ENCODE results near the gene PCNX2. TPM values are rescaled to one million over a fixed set of nuclear protein-coding genes. Genes with fewer than 3 reads are reported as not detected.
"Not testable (repeated sequence)": the region's sequence is repeated elsewhere in the genome, so short reads cannot be mapped to it uniquely, and the experiment has no call there.

The PCNX2 gene
- total RNA-seq, 2 donors from 2014 or later = 8.4 to 23.2 TPM

DNA sequence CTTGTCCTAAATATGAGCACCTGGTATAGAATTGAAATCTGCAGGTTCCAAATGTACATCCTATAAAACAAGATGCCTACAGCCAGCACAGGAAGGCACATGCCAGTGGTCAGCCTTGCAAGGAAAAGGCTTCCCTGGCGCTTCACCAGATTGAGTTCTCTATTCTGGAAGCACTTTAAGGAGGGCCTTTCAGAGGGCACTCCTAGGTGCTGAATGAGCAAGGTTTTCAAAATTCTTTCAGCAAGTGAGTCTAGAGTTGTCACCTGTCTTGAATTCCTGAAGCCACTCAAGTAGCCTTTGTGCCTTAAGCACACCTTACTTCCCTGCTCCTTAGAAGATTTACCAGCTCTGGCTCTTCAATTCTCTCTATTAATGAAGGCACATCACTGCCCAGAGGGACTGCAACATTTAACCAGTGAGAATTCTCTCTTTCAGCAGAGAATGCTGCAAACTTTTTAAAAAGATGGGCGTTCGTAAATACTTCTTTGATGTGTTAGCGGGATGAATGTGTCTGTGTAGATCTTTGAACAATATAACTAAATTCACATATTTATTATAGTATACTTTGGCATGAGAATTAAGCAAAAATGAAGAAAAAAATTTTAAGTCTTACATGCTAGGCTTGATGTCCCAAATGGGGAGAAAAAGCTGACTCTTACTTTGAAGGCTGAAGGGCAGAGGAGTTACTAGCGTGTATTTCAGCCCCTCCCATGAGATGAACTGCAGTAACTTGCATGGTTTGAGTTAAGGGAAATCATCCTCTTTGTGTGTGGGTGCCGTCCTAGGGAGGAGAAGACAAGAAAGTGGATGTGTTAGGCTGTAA is 183.1 kb downstream of the PCNX2 start:
- no peak for TF ChIP-seq POLR2AphosphoS5 (IDR thresholded peaks at IDR 0.05)
- TF ChIP-seq, protein P1, sequence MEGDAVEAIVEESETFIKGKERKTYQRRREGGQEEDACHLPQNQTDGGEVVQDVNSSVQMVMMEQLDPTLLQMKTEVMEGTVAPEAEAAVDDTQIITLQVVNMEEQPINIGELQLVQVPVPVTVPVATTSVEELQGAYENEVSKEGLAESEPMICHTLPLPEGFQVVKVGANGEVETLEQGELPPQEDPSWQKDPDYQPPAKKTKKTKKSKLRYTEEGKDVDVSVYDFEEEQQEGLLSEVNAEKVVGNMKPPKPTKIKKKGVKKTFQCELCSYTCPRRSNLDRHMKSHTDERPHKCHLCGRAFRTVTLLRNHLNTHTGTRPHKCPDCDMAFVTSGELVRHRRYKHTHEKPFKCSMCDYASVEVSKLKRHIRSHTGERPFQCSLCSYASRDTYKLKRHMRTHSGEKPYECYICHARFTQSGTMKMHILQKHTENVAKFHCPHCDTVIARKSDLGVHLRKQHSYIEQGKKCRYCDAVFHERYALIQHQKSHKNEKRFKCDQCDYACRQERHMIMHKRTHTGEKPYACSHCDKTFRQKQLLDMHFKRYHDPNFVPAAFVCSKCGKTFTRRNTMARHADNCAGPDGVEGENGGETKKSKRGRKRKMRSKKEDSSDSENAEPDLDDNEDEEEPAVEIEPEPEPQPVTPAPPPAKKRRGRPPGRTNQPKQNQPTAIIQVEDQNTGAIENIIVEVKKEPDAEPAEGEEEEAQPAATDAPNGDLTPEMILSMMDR (IDR thresholded peaks at IDR 0.05) = no peak
- no peak for TF ChIP-seq POLR2A (IDR thresholded peaks at IDR 0.05)
- Histone ChIP-seq H3K27me3 (replicated peaks; ENCODE audit: insufficient read depth) (no peaks in the 10 kb centered on the region), H3K4me1 (replicated peaks) (no peaks in the 10 kb centered on the region), H3K36me3 (no peaks in the 10 kb centered on the region), H3K4me3 (no peak overlapping the region), H3K9me3 (no peaks in the 10 kb centered on the region), H3K27ac (no peak overlapping the region)
- intact Hi-C loops (cut with DNase I) = no loop called here
- DNase-seq (ENCODE audit: low spot score) = no peak
- WGBS = 69% methylated on average over 6 of the region's 6 CpGs

DNA sequence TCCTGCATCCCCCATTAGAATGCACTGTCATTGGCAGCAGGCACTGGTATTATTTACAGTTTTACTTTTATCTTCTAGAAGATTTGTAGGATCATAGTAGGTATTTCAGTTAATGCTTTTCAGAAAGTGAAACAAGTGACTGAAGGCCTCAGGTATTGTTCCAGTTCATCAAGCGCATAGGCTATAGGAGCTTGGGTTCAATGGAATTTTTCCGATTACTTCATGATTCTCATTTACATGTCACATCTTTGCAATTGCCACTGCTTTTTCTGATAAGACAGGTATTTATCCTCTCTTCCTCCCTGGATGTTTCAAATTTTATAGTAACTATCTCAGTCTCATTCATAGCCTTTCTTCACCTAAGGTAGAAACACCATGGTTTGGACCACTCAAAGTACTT is 183.8 kb downstream of the PCNX2 start:
- WGBS = 96% methylated on average over 2 of the region's 2 CpGs
- H3K4me3 ChIP-seq = no peak overlapping the region
- no peaks in the 10 kb centered on the region for H3K36me3 ChIP-seq
- H3K27me3 ChIP-seq (replicated peaks; ENCODE audit: insufficient read depth) = no peaks in the 10 kb centered on the region
- intact Hi-C loops (cut with DNase I) = no loop called here
- no peak for TF ChIP-seq POLR2A (IDR thresholded peaks at IDR 0.05)
- TF ChIP-seq, protein P1 (IDR thresholded peaks at IDR 0.05) = no peak
- TF ChIP-seq POLR2AphosphoS5 (IDR thresholded peaks at IDR 0.05) = no peak
- no peak overlapping the region for H3K27ac ChIP-seq
- DNase-seq (ENCODE audit: low spot score) = no peak
- no peaks in the 10 kb centered on the region for H3K9me3 ChIP-seq
- H3K4me1 ChIP-seq (replicated peaks) = no peaks in the 10 kb centered on the region

DNA sequence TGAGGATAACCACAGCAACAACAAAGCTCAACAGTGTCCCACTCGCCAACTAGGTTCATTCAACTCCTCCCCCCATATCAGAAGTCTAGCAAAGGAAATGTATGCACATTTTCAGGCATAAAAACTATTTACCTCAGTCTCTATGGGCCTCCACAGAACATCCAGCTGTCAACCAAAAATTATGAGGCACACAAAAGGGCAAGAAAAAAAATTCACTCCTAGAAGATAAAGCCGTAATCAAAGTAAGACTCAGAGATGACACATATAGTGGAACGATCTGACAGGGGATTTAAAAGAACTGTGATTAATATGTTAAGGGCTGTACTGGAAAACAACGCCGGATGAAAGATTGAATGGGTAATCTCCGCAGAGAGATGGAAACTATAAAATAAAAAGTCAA is 186.4 kb downstream of the PCNX2 start:
- no peaks in the 10 kb centered on the region for H3K27me3 ChIP-seq (replicated peaks; ENCODE audit: insufficient read depth)
- H3K9me3 ChIP-seq = no peaks in the 10 kb centered on the region
- 93% methylated on average over 6 of the region's 6 CpGs for WGBS
- no peaks in the 10 kb centered on the region for H3K4me1 ChIP-seq (replicated peaks)
- TF ChIP-seq POLR2A (IDR thresholded peaks at IDR 0.05) (no peak), POLR2AphosphoS5 (IDR thresholded peaks at IDR 0.05) (no peak)
- TF ChIP-seq, protein P1 (IDR thresholded peaks at IDR 0.05) = no peak
- no peak overlapping the region for H3K4me3 ChIP-seq
- no peak overlapping the region for H3K27ac ChIP-seq
- H3K36me3 ChIP-seq = no peaks in the 10 kb centered on the region
- intact Hi-C loops (cut with DNase I) = no loop called here
- DNase-seq (ENCODE audit: low spot score) = no peak

DNA sequence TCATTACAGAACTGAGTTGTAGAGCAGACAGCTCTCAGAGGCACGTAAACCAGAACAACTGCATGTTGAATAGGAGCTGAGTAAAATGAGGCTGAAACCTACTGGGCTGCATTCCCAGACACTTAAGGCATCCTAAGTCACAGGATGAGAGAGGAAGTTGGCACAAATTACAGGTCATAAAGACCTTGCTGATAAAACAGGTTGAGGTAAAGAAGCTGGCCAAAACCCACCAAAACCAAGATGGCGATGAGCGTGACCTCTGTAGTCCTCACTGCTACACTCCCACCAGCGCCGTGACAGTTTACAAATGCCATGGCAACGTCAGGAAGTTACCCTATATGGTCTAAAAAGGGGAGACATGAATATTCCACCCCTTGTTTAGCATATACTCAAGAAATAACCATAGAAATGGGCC is 187.8 kb downstream of the PCNX2 start:
- H3K9me3 ChIP-seq; H3K27ac ChIP-seq; H3K4me3 ChIP-seq; H3K36me3 ChIP-seq; H3K27me3 ChIP-seq (replicated peaks; ENCODE audit: insufficient read depth); H3K4me1 ChIP-seq (replicated peaks); intact Hi-C loops (cut with DNase I): not testable (repeated sequence)
- peak; percentile 14 for DNase-seq (ENCODE audit: low spot score)
- TF ChIP-seq POLR2AphosphoS5 (IDR thresholded peaks at IDR 0.05) = peak; percentile 30
- 69% methylated on average over 6 of the region's 6 CpGs for WGBS

DNA sequence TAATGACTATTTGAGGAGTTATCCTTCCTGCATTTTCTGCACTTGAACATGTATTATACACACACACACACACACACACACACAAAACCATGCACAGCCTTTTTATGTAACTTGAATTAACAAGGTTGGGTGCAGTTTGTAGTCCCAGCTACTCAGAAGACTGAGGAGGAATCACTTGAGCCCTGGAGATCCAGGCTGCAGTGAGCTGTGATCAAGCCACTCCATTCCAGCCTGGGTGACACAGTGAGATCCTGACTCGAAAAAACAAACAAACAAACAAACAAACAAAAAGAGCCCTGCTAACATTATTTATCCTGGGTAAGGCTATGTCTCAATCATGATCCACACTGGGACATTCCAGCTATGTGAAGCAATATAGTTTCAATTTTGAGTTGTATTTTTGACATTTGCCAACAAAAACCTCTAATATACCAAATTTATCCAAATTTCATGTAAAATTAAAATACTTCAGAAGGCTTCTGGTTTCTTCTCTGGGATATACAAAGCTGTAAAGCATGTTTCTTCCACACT is 188.3 kb downstream of the PCNX2 start:
- TF ChIP-seq POLR2A (IDR thresholded peaks at IDR 0.05) (no peak), POLR2AphosphoS5 (IDR thresholded peaks at IDR 0.05) (no peak)
- TF ChIP-seq, protein P1 (IDR thresholded peaks at IDR 0.05) = no peak
- H3K4me1 ChIP-seq (replicated peaks) = no peaks in the 10 kb centered on the region
- no peaks in the 10 kb centered on the region for H3K27me3 ChIP-seq (replicated peaks; ENCODE audit: insufficient read depth)
- intact Hi-C loops (cut with DNase I) = no loop called here
- DNase-seq (ENCODE audit: low spot score) = no peak
- H3K36me3 ChIP-seq = no peaks in the 10 kb centered on the region
- H3K9me3 ChIP-seq = no peaks in the 10 kb centered on the region
- no peak overlapping the region for H3K27ac ChIP-seq
- H3K4me3 ChIP-seq = no peak overlapping the region
- 67% methylated on average over 1 of the region's 1 CpG for WGBS

Measured in prostate gland (tissue), 2 donors.